ENCODE data around the gene RICTOR. TPM values are rescaled to one million over a fixed set of nuclear protein-coding genes. Genes with fewer than 3 reads are reported as not detected.
A peak's percentile ranks its signal among the peaks of the same experiment; 100 is the strongest.

Gene RICTOR, protein sequence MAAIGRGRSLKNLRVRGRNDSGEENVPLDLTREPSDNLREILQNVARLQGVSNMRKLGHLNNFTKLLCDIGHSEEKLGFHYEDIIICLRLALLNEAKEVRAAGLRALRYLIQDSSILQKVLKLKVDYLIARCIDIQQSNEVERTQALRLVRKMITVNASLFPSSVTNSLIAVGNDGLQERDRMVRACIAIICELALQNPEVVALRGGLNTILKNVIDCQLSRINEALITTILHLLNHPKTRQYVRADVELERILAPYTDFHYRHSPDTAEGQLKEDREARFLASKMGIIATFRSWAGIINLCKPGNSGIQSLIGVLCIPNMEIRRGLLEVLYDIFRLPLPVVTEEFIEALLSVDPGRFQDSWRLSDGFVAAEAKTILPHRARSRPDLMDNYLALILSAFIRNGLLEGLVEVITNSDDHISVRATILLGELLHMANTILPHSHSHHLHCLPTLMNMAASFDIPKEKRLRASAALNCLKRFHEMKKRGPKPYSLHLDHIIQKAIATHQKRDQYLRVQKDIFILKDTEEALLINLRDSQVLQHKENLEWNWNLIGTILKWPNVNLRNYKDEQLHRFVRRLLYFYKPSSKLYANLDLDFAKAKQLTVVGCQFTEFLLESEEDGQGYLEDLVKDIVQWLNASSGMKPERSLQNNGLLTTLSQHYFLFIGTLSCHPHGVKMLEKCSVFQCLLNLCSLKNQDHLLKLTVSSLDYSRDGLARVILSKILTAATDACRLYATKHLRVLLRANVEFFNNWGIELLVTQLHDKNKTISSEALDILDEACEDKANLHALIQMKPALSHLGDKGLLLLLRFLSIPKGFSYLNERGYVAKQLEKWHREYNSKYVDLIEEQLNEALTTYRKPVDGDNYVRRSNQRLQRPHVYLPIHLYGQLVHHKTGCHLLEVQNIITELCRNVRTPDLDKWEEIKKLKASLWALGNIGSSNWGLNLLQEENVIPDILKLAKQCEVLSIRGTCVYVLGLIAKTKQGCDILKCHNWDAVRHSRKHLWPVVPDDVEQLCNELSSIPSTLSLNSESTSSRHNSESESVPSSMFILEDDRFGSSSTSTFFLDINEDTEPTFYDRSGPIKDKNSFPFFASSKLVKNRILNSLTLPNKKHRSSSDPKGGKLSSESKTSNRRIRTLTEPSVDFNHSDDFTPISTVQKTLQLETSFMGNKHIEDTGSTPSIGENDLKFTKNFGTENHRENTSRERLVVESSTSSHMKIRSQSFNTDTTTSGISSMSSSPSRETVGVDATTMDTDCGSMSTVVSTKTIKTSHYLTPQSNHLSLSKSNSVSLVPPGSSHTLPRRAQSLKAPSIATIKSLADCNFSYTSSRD (N-terminal part only)
- polyA plus RNA-seq (2013, experiment 1 of 2) = 5.5 TPM
- 5.4 TPM for polyA plus RNA-seq (2013, experiment 2 of 2)

DNA sequence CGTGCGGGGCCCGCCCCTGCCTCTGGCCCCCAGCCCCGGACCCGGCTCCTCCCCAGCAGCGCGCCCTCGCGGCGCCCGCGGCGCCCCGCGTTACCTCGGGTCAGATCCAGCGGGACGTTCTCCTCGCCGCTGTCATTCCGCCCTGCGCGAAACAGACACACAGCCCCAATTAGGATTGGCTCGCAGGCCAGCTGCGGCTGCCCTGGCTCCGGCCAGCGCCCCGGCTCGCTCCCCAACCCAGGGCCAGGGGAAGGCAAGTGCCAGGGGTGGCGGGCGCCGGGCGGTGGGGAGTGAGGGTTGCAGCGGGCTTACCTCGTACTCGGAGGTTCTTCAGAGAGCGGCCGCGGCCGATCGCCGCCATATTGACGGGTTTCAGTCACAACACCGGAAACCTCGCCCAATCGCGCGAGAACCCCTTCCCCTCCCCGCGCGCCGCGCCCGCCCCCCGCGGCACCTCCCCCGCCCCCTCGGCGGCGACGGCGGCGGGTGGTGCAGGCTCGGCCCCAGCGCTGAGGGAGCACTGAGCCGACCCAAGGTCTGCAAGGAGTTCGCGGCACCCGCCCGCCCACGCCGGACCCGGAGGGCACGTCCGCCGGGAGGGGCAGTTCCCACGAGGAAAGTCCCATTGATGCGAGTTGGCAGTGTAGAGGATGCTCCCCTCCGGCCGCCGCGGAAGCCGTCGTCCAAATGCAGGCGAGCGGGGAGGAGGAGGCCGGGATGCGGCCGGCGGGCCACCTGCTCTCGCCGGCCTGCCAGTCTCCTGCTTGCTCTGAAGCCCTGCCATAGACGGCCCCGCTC, at the start of gene RICTOR:
TSS of gene RICTOR (minus strand) at position 383 of the 798 bp plus-strand sequence. CDS start at position 361, 22 bp downstream.
- peak; percentile 90 for DNase-seq
- H3K56ac ChIP-seq (ENCODE audit: low read length) = peak within 1 kb of the TSS; percentile 97
- peak within 1 kb of the TSS; percentile 99 for H3K27ac ChIP-seq (ENCODE audit: low read depth, low read length)
- H3K36me3 ChIP-seq (ENCODE audit: control insufficient read depth, insufficient read depth, low read length) = no peaks in the 10 kb centered on the region
- WGBS (ENCODE audit: extremely low coverage, insufficient coverage, low lambda C conversion rate) = no CpG with 5 or more reads among the region's 94 CpGs
- H3K27me3 ChIP-seq (ENCODE audit: insufficient read depth, low read length, poor library complexity) = no peaks in the 10 kb centered on the region
- H2BK15ac ChIP-seq (replicated peaks; ENCODE audit: low read depth) = no peak within 1 kb of the TSS
- H3K9ac ChIP-seq (ENCODE audit: low read length) = peak within 1 kb of the TSS; percentile 90
- no peaks in the 10 kb centered on the region for H3K4me1 ChIP-seq (ENCODE audit: control insufficient read depth, low read depth, low read length)
- H4K8ac ChIP-seq (ENCODE audit: low read depth, low read length) = peak within 1 kb of the TSS; percentile 100
- H2BK5ac ChIP-seq (ENCODE audit: low read length) = no peak within 1 kb of the TSS
- H3K4me3 ChIP-seq (ENCODE audit: low read length) = peak within 1 kb of the TSS; percentile 76
- peak within 1 kb of the TSS; percentile 35 for H3K23ac ChIP-seq (ENCODE audit: low read length)
- peak within 1 kb of the TSS; percentile 81 for H3K4me2 ChIP-seq (ENCODE audit: low read length)
- peak within 1 kb of the TSS; percentile 34 for H2BK120ac ChIP-seq (ENCODE audit: low read depth, low read length)
- H4K5ac ChIP-seq (ENCODE audit: low read length) = no peak within 1 kb of the TSS
- H3K4ac ChIP-seq (ENCODE audit: low read depth, low read length) = peak within 1 kb of the TSS; percentile 40
- H3K79me2 ChIP-seq (ENCODE audit: control insufficient read depth, insufficient read depth, low read length) = peaks cover 7% of the 10 kb centered on the region
- no peak within 1 kb of the TSS for H2AK5ac ChIP-seq (ENCODE audit: low read length)
- H3K79me1 ChIP-seq (ENCODE audit: low read length) = no peaks in the 10 kb centered on the region
- H3K18ac ChIP-seq (ENCODE audit: low read length) = peak within 1 kb of the TSS; percentile 81

DNA sequence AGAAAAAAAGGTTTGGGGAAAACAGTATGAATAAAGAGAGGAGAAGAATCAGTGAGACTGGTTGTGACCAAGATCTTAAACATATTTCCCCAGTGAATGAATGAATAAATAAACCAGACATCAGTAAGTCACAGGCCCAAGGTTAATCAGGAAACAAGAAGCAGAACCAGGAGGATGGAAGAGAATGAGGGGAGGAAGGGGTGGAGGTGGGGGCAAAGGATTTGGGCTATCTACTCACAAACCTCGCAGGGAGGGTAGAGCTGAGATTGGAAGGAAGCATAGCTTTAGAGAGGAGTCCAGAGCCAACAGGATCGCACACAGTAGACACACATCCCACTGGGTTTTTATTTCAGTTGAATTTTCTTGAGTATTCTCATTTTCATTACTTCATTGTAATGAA, 47.7 kb upstream of the RICTOR start:
- H3K36me3 ChIP-seq (ENCODE audit: control insufficient read depth, insufficient read depth, low read length) = no peaks in the 10 kb centered on the region
- no peak overlapping the region for H2AK5ac ChIP-seq (ENCODE audit: low read length)
- no peak for DNase-seq
- H3K18ac ChIP-seq (ENCODE audit: low read length) = no peak overlapping the region
- no peak overlapping the region for H2BK120ac ChIP-seq (ENCODE audit: low read depth, low read length)
- no peak overlapping the region for H3K9ac ChIP-seq (ENCODE audit: low read length)
- no peaks in the 10 kb centered on the region for H3K27me3 ChIP-seq (ENCODE audit: insufficient read depth, low read length, poor library complexity)
- no peak overlapping the region for H3K4me2 ChIP-seq (ENCODE audit: low read length)
- H2BK5ac ChIP-seq (ENCODE audit: low read length) = no peak overlapping the region
- no peak overlapping the region for H3K4me3 ChIP-seq (ENCODE audit: low read length)
- no peak overlapping the region for H3K27ac ChIP-seq (ENCODE audit: low read depth, low read length)
- no peaks in the 10 kb centered on the region for H3K79me1 ChIP-seq (ENCODE audit: low read length)
- no peaks in the 10 kb centered on the region for H3K4me1 ChIP-seq (ENCODE audit: control insufficient read depth, low read depth, low read length)
- WGBS (ENCODE audit: extremely low coverage, insufficient coverage, low lambda C conversion rate) = no CpG with 5 or more reads among the region's 2 CpGs
- H3K23ac ChIP-seq (ENCODE audit: low read length) = no peak overlapping the region
- H4K5ac ChIP-seq (ENCODE audit: low read length) = no peak overlapping the region
- H4K8ac ChIP-seq (ENCODE audit: low read depth, low read length) = no peak overlapping the region
- H2BK15ac ChIP-seq (replicated peaks; ENCODE audit: low read depth) = no peak overlapping the region
- no peaks in the 10 kb centered on the region for H3K79me2 ChIP-seq (ENCODE audit: control insufficient read depth, insufficient read depth, low read length)
- no peak overlapping the region for H3K4ac ChIP-seq (ENCODE audit: low read depth, low read length)
- H3K56ac ChIP-seq (ENCODE audit: low read length) = no peak overlapping the region

DNA sequence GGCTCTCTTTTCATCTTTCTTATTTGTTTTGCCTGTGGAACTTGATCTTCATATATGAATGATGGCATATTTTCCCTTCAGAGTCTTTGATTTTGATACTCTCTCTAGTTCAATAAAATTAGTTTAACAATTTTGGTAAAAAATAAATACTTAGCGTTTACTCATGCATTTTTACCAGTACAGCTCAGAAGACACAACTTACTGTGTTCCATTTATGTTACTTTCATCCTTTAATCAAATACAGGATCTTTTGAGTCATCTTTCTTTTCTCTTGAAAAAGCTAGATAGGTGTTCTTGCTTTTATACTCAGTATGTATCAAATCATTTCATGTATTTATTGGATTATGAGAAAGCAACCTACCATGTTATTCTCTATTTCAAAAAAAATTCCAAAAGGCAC, 47.1 kb upstream of the RICTOR start:
- no peak overlapping the region for H3K27ac ChIP-seq (ENCODE audit: low read depth, low read length)

DNA sequence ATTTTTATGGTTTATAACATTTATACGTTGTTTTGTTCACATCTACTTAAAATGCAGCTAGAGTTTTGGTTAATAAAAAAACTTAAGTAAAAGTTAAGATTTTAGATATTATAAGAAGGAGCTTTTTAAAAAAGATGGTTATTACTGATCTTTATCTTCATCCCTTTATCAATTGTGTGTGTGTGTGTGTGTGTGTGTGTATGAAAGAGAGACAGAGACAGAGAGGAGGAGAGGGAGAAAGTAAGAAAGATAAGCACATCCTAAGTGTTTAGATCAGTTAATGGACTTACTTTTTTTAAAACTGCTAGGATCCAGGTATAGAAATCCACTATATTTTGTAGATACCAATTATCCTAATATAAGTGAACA, 45.8 kb upstream of the RICTOR start:
- Histone ChIP-seq H3K4me2 (ENCODE audit: low read length) (no peak overlapping the region), H3K27ac (ENCODE audit: low read depth, low read length) (no peak overlapping the region)
- 100% methylated on average over 1 of the region's 1 CpG for WGBS (ENCODE audit: extremely low coverage, insufficient coverage, low lambda C conversion rate)

More for the DNA sequence above, 47.1 kb upstream of the RICTOR start:
- H3K4ac ChIP-seq (ENCODE audit: low read depth, low read length) = no peak overlapping the region
- no peak for DNase-seq
- H2AK5ac ChIP-seq (ENCODE audit: low read length) = no peak overlapping the region
- H3K27me3 ChIP-seq (ENCODE audit: insufficient read depth, low read length, poor library complexity) = no peaks in the 10 kb centered on the region
- H3K79me1 ChIP-seq (ENCODE audit: low read length) = no peaks in the 10 kb centered on the region
- no peak overlapping the region for H3K4me3 ChIP-seq (ENCODE audit: low read length)
- no peak overlapping the region for H2BK15ac ChIP-seq (replicated peaks; ENCODE audit: low read depth)
- no peak overlapping the region for H2BK5ac ChIP-seq (ENCODE audit: low read length)
- no peak overlapping the region for H3K56ac ChIP-seq (ENCODE audit: low read length)
- no peak overlapping the region for H3K4me2 ChIP-seq (ENCODE audit: low read length)
- H3K23ac ChIP-seq (ENCODE audit: low read length) = no peak overlapping the region
- H3K79me2 ChIP-seq (ENCODE audit: control insufficient read depth, insufficient read depth, low read length) = no peaks in the 10 kb centered on the region
- no peaks in the 10 kb centered on the region for H3K36me3 ChIP-seq (ENCODE audit: control insufficient read depth, insufficient read depth, low read length)
- H4K8ac ChIP-seq (ENCODE audit: low read depth, low read length) = no peak overlapping the region
- no peaks in the 10 kb centered on the region for H3K4me1 ChIP-seq (ENCODE audit: control insufficient read depth, low read depth, low read length)
- no CpG with 5 or more reads among the region's 1 CpG for WGBS (ENCODE audit: extremely low coverage, insufficient coverage, low lambda C conversion rate)
- no peak overlapping the region for H2BK120ac ChIP-seq (ENCODE audit: low read depth, low read length)
- H3K9ac ChIP-seq (ENCODE audit: low read length) = no peak overlapping the region
- H4K5ac ChIP-seq (ENCODE audit: low read length) = no peak overlapping the region
- no peak overlapping the region for H3K18ac ChIP-seq (ENCODE audit: low read length)

More for the DNA sequence above, 45.8 kb upstream of the RICTOR start:
- Histone ChIP-seq H3K36me3 (ENCODE audit: control insufficient read depth, insufficient read depth, low read length) (no peaks in the 10 kb centered on the region), H3K56ac (ENCODE audit: low read length) (no peak overlapping the region), H3K23ac (ENCODE audit: low read length) (no peak overlapping the region), H4K8ac (ENCODE audit: low read depth, low read length) (no peak overlapping the region), H2AK5ac (ENCODE audit: low read length) (no peak overlapping the region), H3K18ac (ENCODE audit: low read length) (no peak overlapping the region), H3K79me1 (ENCODE audit: low read length) (no peaks in the 10 kb centered on the region), H2BK120ac (ENCODE audit: low read depth, low read length) (no peak overlapping the region), H3K4me3 (ENCODE audit: low read length) (no peak overlapping the region), H4K5ac (ENCODE audit: low read length) (no peak overlapping the region), H2BK15ac (replicated peaks; ENCODE audit: low read depth) (no peak overlapping the region), H2BK5ac (ENCODE audit: low read length) (no peak overlapping the region), H3K27me3 (ENCODE audit: insufficient read depth, low read length, poor library complexity) (no peaks in the 10 kb centered on the region), H3K79me2 (ENCODE audit: control insufficient read depth, insufficient read depth, low read length) (no peaks in the 10 kb centered on the region), H3K4ac (ENCODE audit: low read depth, low read length) (no peak overlapping the region), H3K9ac (ENCODE audit: low read length) (no peak overlapping the region), H3K4me1 (ENCODE audit: control insufficient read depth, low read depth, low read length) (no peaks in the 10 kb centered on the region)
- DNase-seq = no peak

Data from mesendoderm (in vitro differentiated cells).